Omental fat pad (tissue), 4 donors: ENCODE data around the gene IL16. TPM values are rescaled to one million over a fixed set of nuclear protein-coding genes. Genes with fewer than 3 reads are reported as not detected.
A peak's percentile ranks its signal among the peaks of the same experiment; 100 is the strongest.

ENCODE experiments used
- ATAC-seq: fragments of 150-250 bp; one replicate; pipeline ENCODE4 v1.9.1; 2016; ENCODE audit warnings: mild to moderate bottlenecking, moderate library complexity; ENCODE audit not compliant: low FRiP score
- DNase-seq: peaks from one replicate; pipeline ENCODE4 v3.0.0-alpha.2; 2019; ENCODE audit warnings: low spot score
- total RNA-seq, 4 donors: library from RNA; depleted of rRNA; stranded (reverse); fragments of >200 nt; gene quantifications; one replicate each; pipeline ENCODE4 v1.1.0, GENCODE V29; 2016
- TF ChIP-seq, protein P1 (sequence below), 3 donors: fragments of 450-650 bp; IDR thresholded peaks; one replicate each; pipeline ENCODE4 v1.5.1; 2016 to 2017; ENCODE audit warnings: antibody characterized with exemption in 3 of 3, mild to moderate bottlenecking in 3 of 3, moderate library complexity in 2 of 3

The IL16 gene
- total RNA-seq, 4 donors from 2014 or later = 22.7 to 45.8 (median 34.4) TPM

DNA sequence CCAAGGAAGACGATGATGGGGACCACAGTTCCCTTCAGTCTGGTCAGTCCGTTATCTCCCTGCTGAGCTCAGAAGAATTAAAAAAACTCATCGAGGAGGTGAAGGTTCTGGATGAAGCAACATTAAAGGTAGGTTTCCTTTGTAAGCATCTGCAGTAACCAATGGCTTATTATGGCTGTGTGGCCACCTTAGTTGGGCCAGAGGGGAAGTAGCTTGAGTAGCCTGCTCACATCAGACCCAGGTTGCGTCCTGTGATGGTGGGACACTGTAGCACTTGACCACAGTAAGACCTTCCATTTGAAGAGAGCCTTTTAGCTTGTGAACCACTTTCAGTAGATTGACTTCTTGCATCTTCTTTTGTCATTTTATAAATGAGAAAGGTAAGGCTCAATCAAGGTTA, 104.7 kb downstream of the IL16 start:
- TF ChIP-seq, protein P1, sequence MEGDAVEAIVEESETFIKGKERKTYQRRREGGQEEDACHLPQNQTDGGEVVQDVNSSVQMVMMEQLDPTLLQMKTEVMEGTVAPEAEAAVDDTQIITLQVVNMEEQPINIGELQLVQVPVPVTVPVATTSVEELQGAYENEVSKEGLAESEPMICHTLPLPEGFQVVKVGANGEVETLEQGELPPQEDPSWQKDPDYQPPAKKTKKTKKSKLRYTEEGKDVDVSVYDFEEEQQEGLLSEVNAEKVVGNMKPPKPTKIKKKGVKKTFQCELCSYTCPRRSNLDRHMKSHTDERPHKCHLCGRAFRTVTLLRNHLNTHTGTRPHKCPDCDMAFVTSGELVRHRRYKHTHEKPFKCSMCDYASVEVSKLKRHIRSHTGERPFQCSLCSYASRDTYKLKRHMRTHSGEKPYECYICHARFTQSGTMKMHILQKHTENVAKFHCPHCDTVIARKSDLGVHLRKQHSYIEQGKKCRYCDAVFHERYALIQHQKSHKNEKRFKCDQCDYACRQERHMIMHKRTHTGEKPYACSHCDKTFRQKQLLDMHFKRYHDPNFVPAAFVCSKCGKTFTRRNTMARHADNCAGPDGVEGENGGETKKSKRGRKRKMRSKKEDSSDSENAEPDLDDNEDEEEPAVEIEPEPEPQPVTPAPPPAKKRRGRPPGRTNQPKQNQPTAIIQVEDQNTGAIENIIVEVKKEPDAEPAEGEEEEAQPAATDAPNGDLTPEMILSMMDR (IDR thresholded peaks at IDR 0.05) = no peak
- no peak for DNase-seq
- ATAC-seq = no peak

DNA sequence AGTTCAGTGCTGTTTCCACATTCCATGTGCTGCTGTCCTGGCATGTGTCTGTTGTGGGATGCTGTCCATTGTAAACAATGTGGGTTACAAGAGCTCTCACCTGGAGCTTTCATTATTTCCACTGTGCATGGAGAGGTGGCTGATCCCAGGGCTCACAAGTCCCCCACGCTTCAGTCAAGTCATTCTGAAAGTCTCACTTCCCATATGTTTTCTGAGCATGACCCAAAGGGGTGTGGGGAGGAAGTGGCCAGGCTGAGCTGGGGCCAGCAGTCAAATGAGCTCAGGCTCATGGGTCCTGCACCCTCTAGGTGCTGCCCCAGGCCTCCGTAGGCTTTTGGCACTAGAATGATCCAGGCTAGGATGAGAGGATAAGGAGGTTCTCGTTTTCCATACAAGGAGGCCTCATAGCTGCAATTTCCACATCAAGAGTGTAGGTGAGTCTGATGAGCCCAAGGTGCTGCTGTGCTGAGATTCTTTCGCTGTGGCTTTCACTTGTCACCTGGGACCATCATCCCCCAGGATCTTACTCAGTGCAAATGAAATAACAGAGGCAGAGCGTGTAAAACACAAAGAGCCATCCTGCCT, 105.2 kb downstream of the IL16 start:
- no peak for ATAC-seq
- no peak for DNase-seq
- TF ChIP-seq, protein P1 (IDR thresholded peaks at IDR 0.05) = no peak

DNA sequence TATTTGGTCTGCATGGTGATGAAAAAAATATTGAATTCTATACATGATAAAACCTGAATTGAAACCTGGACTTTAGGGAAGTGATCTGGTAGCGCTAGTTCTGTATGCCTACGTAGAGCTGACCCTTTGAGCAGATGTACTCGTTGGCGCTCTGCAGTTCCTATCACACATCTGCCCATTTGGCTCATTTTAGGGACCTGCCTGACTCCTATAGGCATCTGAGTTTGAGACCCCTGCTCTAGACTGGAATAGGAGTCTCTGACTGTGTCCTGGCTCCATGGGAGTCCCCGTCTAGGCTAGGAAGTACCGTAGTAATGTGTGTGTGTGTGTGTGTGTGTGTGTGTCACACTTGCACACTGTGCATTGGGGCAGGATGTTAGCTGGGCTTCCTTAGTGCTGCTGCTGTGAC, 106.0 kb downstream of the IL16 start:
- no peak for DNase-seq
- TF ChIP-seq, protein P1 (IDR thresholded peaks at IDR 0.05) = no peak
- no peak for ATAC-seq

DNA sequence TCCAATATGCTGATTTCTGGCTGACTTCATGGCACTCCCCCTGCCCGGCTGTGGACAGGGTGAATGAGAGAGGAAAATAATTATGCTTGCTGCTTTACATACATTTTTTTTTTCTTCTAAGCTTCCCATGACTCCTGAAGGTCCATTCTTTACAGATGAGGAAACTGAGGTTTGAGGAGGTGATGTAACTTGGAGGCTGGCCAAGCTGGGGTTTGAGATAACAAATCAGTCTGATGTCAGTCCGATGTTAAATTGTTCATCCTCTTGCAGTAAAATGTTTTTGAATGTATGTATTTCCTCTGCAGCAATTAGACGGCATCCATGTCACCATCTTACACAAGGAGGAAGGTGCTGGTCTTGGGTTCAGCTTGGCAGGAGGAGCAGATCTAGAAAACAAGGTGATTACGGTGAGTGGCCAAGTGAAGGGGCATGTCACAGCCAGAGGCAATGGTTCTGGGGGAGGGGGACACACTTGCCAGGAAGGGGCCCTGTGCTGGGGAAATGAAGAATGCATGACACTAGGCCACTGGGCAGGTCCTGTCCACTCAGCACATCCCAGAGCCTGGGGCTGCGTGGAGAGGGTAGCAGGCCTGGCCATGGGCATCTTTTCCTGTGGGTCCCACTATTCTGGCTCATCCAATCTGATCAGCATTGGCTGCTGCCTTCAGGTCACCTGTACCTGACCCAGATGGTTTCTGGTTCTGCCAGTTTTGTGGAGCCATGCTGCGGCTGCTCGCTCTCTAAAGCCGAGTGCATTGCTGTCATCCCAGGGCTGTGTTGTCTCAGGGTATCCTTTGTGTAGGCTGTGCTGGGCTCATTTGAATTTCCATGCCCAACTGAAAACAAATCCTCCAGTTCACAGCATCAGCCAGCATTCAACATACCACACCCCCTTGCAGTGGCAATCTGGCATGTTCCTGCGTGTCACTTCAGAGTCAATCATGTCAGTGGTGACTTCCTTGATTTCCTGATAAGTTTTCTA, 106.9 kb downstream of the IL16 start:
- TF ChIP-seq, protein P1 (IDR thresholded peaks at IDR 0.05) = no peak
- ATAC-seq = no peak
- no peak for DNase-seq

DNA sequence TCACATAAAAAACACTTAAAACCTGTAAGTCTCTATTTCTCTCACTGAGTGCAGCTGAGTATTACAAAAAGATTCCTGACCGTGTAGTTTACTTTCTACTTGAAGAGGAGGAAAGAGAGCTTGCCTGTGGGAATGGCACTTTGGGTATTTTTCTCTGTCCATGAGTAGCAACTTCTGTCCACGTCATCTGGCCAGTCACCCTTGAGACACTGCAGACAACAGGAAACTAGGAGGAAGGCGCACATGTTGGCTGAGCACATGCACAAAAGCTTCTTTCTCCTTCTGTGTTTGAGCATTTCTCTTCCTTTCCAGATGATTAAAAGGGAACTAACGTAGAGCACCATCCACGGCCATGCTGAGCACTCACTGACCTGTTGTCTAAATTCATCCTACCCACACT, 107.5 kb downstream of the IL16 start:
- TF ChIP-seq, protein P1 (IDR thresholded peaks at IDR 0.05) = no peak
- peak; percentile 26 for ATAC-seq

DNA sequence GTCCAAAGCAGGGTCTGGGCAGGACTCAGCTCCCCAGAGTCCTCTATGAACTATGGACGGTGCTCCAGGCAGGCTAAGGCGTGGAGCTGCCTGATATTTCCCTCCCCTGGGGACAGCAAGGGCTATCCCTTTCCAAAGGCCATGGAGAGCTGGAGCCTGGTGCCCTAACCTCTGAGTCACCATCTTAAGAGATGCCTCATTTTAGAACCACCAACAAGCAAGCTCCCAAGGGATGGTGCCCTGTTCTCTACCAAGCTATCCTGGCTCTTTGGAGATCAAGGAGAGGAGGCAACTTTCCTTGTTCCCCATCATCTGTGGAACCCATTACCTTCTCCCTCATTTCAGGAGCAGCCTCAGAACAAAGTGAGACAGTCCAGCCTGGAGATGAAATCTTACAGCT, 111.6 kb downstream of the IL16 start:
- TF ChIP-seq, protein P1 (IDR thresholded peaks at IDR 0.05) = no peak
- ATAC-seq = no peak
- DNase-seq = no peak

More for the DNA sequence above, 107.5 kb downstream of the IL16 start:
- no peak for DNase-seq
